ENCODE results near the gene PHF20. TPM values are rescaled to one million over a fixed set of nuclear protein-coding genes. Genes with fewer than 3 reads are reported as not detected.
"Not testable (repeated sequence)": the region's sequence is repeated elsewhere in the genome, so short reads cannot be mapped to it uniquely, and the experiment has no call there.

The PHF20 gene
- total RNA-seq, 2 experiments from 2014 or later, result 57.9 to 58.8 TPM

GRCh38 chr20:35762461-35762860 is 9.4 kb upstream of the PHF20 start:
- intact Hi-C loops (cut with micrococcal nuclease), result no loop called here
- DNase-seq (no peak), ATAC-seq (no peak)
- no peaks in the 10 kb centered on the region for H3K9me3 Mint-ChIP-seq
- H3K36me3 Mint-ChIP-seq (ENCODE audit: low read depth), result no peaks in the 10 kb centered on the region
- CTCF ChIA-PET, result no interaction called here
- no peaks in the 10 kb centered on the region for H3K27me3 Mint-ChIP-seq
- no peak for TF ChIP-seq CTCF (IDR thresholded peaks at IDR 0.05)
- H3K4me3 Mint-ChIP-seq, result no peak overlapping the region
- POLR2A ChIA-PET, result interaction anchor here (16.3 kb wide), 1 partner anchor 25 kb away, joined by 339 read pairs; the partner anchor contains the start of gene RBM39
- H3K27ac Mint-ChIP-seq, result no peak overlapping the region
- H3K4me1 Mint-ChIP-seq (ENCODE audit: low read depth), result peaks cover 9% of the 10 kb centered on the region

- H3K4me3 Mint-ChIP-seq; H3K36me3 Mint-ChIP-seq (ENCODE audit: low read depth); ATAC-seq; H3K9me3 Mint-ChIP-seq; DNase-seq; H3K27me3 Mint-ChIP-seq; CTCF ChIA-PET; intact Hi-C loops (cut with micrococcal nuclease); H3K27ac Mint-ChIP-seq: not testable (repeated sequence)
- POLR2A ChIA-PET, result interaction anchor here (16.3 kb wide), 1 partner anchor 27 kb away, joined by 339 read pairs; the partner anchor contains the start of gene RBM39
- peaks cover 29% of the 10 kb centered on the region for H3K4me1 Mint-ChIP-seq (ENCODE audit: low read depth)
Measured at GRCh38 chr20:35764936-35765335, 6.9 kb upstream of the PHF20 start.

GRCh38 chr20:35766843-35767242 is 5.0 kb upstream of the PHF20 start:
- no peak for TF ChIP-seq CTCF (IDR thresholded peaks at IDR 0.05)
- Mint-ChIP-seq H3K9me3 (peaks cover 6% of the 10 kb centered on the region), H3K4me1 (ENCODE audit: low read depth) (peaks cover 39% of the 10 kb centered on the region), H3K36me3 (ENCODE audit: low read depth) (peaks cover 5% of the 10 kb centered on the region), H3K27ac (peak overlapping the region; percentile 100), H3K27me3 (no peaks in the 10 kb centered on the region), H3K4me3 (no peak overlapping the region)
- CTCF ChIA-PET, result interaction anchor here (0.7 kb wide), 1 partner anchor 39 kb away, joined by 3 read pairs; no protein-coding TSS in a partner anchor
- DNase-seq (no peak), ATAC-seq (no peak)
- intact Hi-C loops (cut with micrococcal nuclease), result no loop called here
- POLR2A ChIA-PET, result interaction anchor here (1.4 to 16.3 kb wide), 3 partner anchors 29 to 125 kb away, joined by 3 to 339 read pairs (median 15); partner anchors contain the start of genes CPNE1, RBM12 and RBM39

GRCh38 chr20:35767683-35768481 is 3.9 kb upstream of the PHF20 start:
- H3K36me3 Mint-ChIP-seq (ENCODE audit: low read depth), result peaks cover 5% of the 10 kb centered on the region
- peak overlapping the region; percentile 78 for H3K4me3 Mint-ChIP-seq
- peaks cover 37% of the 10 kb centered on the region for H3K4me1 Mint-ChIP-seq (ENCODE audit: low read depth)
- DNase-seq, result peak; percentile 79
- CTCF ChIA-PET, result interaction anchor here (1.4 to 2.5 kb wide), 5 partner anchors 23 to 186 kb away, joined by 3 to 12 read pairs (median 5); partner anchors contain the start of genes RBM39 and SCAND1
- H3K27me3 Mint-ChIP-seq, result no peaks in the 10 kb centered on the region
- intact Hi-C loops (cut with micrococcal nuclease), result loop anchor here (2.0 kb wide), 1 partner anchor 25 kb away; the partner anchor contains the start of gene RBM39
- ATAC-seq, result peak; percentile 31
- H3K27ac Mint-ChIP-seq, result peak overlapping the region; percentile 100
- peaks cover 6% of the 10 kb centered on the region for H3K9me3 Mint-ChIP-seq
- TF ChIP-seq CTCF (IDR thresholded peaks at IDR 0.05), result no peak
- POLR2A ChIA-PET, result interaction anchor here (1.2 to 16.3 kb wide), 6 partner anchors 13 to 151 kb away, joined by 3 to 339 read pairs (median 5); partner anchors contain the start of genes CPNE1, RBM12 and RBM39

- ATAC-seq (peak; percentile 29), DNase-seq (peak; percentile 77)
- ChIA-PET CTCF (interaction anchor here (1.4 to 2.5 kb wide), 5 partner anchors 24 to 185 kb away, joined by 3 to 12 read pairs (median 5); partner anchors contain the start of genes RBM39 and SCAND1), POLR2A (interaction anchor here (0.6 to 16.3 kb wide), 7 partner anchors 12 to 269 kb away, joined by 3 to 339 read pairs (median 4); partner anchors contain the start of genes CPNE1, RBM12 and RBM39)
- TF ChIP-seq CTCF (IDR thresholded peaks at IDR 0.05), result no peak
- Mint-ChIP-seq H3K4me3 (no peak overlapping the region), H3K36me3 (ENCODE audit: low read depth) (peaks cover 15% of the 10 kb centered on the region), H3K9me3 (peaks cover 6% of the 10 kb centered on the region), H3K4me1 (ENCODE audit: low read depth) (peaks cover 46% of the 10 kb centered on the region), H3K27ac (peak overlapping the region; percentile 100), H3K27me3 (no peaks in the 10 kb centered on the region)
- intact Hi-C loops (cut with micrococcal nuclease), result loop anchor here (2.0 kb wide), 1 partner anchor 26 kb away; the partner anchor contains the start of gene RBM39
Measured at GRCh38 chr20:35768731-35769664, 2.8 kb upstream of the PHF20 start.
